GM19043 (cell line): ENCODE measurements around the gene PSMD13.
"Not testable (repeated sequence)": the region's sequence is repeated elsewhere in the genome, so short reads cannot be mapped to it uniquely, and the experiment has no call there.

Experiments
- ATAC-seq: cut with Tn5 transposase; IDR thresholded peaks from one replicate; pipeline ENCODE4 v1.9.1; 2021; ENCODE audit warnings: low read depth; ENCODE audit not compliant: unreplicated experiment

PSMD13 gene

DNA sequence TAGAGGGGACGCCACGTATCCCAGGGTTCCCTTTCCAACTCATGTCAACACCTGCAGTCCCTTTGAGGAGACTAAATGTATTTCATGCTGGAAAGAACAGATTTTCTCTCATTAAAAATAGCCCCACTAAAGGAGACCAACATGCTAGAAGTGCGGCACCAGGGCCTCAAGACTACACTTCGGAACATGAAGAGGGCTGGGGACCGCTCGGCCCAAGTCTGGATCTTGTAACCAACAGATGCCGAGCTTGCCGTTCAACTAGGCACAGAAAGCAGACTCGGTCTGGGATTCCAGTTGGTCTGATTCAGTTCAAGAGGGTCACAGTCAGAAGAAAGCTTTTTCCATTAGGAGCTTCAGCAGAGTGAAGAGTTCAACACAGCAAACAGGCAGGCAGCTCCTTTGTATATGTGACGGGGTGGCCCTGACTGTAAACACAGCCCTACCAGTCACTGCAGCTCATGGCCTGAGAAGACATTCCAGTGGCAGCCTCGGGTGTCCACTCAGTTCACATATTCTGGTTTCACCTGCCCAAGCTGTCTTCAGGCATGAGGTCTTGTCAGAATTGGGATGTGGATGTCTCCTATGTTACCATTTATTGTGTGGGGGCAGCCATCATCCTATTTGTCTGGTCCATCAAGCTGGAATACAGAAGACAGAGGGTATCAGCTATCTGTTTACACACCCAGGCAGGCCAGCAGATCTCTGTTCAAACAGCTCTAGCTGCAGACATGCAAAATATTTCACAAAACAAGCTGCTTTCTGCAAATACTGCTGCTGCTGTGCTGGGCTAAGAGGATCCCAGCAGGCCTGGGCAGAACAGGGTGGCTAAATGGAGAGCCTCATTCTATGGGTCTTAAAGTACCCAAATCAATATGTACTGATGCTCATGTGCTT, 20.4 kb upstream of the PSMD13 start:
- no peak for ATAC-seq

GRCh38 chr11:217704-218103, 19.1 kb upstream of the PSMD13 start:
- no peak for ATAC-seq

DNA sequence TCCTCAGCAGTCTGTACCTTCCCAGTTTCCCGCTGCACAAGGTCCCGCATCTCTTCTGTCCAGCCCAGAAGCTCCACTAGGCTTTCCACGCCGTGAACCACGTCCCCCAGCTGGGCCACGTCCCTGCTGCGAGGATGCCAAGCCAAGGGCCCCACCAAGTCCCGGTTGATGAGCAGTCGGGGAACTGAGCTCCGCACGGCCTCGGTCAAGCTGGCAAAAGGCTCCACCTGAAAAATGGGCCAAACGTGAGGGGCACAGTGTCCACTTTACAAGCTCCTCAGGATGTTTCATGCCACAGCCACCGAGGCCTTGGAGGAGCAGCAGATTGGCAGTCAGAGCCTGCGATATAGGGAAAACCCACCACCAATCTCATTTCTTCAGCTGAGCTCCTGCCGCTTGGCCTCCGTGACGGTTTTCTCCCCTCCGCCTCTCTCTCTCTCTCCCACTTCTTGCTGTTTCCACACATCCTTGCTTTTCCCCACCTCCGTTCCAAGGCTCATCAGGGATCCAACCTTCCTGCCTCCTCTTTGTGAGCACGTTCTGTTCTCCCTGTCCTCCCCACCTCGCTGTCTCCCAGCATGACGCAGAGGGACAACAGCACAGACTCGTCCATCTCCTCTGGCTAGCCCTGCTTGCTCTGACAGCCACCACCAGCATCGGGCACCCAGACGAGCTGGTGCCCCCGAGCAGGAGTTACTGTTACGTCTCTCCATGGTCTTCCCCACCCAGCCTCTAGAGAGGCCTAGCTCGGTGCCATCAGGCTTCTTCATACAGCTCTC, 17.8 kb upstream of the PSMD13 start:
- ATAC-seq, result no peak

GRCh38 chr11:220641-221215, 16.0 kb upstream of the PSMD13 start:
- ATAC-seq, result not testable (repeated sequence)

- no peak for ATAC-seq
Observed at GRCh38 chr11:221539-221938, 15.2 kb upstream of the PSMD13 start.

DNA sequence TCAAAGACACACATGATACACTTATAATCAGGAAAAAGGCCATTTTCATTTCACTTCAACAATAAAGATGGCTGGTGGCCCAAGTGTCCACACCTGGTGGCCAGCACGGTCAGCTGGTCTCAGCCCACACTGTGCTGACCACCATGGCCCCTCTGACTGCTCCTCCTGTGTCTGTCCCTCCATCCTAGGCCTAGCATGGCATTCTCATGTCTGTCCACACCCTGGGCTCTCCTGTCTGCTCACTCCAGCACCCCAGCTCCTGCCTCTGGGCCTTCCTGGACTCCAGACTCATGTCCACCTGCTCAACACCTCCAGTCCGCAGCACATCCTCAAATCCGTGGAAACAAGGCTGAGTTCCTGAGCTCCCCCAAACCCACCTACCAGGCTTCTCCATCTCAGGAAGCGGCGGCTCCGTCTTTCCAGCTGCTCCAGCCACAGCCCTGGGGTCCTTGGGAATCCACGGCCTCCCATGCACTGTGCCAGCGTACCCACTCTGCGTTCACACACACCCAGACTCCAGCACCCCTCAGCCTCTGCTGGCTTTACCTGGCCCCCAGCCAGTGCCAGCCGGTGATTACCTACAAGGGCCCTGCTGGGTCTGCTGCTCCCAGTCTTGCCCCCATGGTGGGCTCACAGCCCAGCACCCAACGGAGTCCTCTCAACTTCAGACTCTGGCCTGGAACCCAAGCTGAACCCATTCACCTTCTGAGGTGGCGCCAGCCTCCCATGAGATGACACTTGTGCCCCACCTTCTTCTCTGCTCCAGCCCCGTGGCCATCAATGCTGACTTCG, 14.6 kb upstream of the PSMD13 start:
- ATAC-seq, result no peak

DNA sequence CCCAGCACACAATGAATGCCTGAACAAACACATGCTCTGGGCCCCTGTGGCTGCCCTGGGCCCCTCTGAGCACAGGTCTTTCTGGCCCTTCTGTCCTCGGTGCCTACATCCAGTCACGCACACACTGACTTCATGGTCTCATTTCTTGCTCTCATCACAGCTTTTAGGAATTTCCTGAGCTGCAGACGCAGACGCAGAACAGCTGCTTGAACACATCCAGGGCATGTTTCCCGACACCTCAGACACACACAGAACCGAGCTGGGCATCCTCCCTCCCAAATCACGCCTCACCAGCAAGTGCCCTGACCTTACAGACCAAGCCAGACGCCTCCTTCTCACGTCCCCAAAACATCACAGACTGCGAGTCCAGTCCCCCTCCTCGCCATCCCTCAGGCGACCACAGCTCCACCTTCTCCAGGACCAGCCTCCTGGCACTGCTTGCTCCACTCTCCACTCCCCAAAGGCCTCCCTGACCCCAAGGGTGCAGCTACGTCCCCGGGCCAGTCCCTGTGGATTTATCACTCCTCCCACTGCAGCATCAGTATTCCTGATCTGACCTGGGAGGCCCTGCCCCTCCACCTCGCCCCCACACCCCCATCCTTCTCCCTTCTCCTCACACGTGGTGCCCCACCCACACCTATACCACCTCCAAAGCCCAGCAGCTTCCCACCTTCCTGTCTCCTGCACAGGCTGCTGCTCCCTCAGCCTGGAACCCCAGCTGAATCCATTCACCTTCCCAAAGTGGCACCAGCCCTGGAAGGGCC, 13.6 kb upstream of the PSMD13 start:
- no peak for ATAC-seq

DNA sequence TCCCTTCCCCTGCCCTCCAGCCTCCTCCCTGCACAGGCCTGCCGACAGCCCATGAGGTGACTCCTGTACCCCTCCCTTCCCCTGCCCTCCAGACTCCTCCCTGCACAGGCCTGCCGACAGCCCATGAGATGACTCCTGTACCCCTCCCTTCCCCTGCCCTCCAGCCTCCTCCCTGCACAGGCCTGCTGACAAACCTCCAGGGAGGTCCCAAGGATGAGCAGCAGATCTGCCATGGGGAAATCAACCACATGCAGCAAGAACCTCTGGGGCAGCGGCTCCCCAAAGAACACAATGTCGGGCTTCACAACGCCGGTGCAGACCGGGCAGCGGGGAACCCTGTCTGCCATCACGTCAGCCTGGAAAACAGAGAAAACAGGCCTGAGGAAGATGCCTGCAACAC, 12.9 kb upstream of the PSMD13 start:
- no peak for ATAC-seq

DNA sequence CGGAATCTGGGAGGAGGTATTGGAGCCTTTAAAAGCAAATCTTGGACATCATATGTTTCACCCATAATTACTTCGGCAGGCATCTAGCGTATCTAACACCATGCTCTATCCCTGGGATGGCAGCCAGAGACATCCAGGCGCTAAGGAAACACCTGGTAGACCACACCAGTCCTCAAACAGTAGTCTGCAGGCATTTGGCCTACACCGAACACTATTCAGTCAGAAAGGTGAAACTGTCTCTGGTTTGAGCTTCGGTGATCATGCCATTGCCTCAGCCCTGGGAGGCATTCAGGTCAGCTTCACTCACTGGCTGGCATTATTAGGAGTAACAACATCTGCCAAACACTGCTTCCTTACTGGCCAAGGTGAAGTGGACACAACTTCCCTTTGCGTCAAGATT, 12.4 kb upstream of the PSMD13 start:
- ATAC-seq, result no peak

DNA sequence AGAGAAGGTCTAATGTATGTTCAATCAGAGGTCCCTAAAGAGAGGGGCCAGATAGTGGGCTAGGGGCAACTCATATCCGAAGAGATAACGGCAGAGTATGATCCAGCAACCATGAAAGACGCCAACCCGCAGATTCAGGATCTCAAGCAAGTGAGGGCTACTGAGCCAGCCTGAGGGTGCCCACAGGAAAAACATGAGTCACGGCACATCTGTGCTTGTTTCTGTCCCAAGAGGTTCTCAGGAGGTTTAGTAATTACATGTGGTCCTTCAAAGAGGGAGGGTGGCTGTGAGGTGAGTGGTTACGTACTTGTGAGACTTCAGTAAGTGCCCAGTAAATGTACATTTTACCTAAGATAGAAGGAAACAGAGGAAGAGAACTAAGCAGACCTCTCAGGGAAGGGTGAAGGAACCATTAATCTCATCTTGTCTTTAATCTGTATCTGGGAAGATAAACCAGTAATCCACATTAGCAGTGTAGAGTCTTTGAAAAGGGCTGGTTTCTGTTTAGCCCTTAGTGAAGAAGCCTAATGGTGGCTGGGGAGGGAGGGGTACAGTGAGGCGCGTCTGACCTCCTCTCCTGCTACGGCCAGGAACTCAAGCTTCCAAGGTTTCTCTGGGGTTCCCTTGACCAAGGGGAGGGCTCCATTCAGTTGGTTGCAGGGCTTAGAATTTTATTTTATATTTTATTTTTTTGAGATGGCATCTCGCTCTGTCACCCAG, 10.9 kb upstream of the PSMD13 start:
- no peak for ATAC-seq

- no peak for ATAC-seq
Observed at GRCh38 chr11:227824-228379, 8.9 kb upstream of the PSMD13 start.

- no peak for ATAC-seq
Observed at GRCh38 chr11:230431-230830, 6.3 kb upstream of the PSMD13 start.

GRCh38 chr11:232783-233565, 3.8 kb upstream of the PSMD13 start:
- no peak for ATAC-seq

DNA sequence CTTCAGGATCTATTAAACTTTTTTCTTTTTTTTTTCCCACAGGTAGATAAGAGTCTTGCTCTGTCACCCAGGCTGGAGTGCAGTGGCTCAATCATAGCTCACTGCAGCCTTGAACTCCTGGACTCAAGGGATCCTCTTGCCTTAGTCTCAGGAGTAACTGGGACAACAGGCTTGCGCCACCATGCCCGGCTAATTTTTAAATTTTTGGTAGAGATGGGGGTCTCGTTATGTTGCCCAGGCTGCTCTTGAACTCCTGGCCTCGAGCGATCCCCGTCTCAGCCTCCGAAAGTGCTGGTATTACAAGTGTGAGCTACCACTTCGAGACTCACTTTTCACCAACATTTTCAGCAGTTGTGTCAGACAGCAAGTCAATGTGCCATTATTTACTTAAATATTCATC, 1.6 kb upstream of the PSMD13 start:
- ATAC-seq, result no peak

GRCh38 chr11:235609-235996, 1.2 kb upstream of the PSMD13 start:
- ATAC-seq, result peak; percentile 7

DNA sequence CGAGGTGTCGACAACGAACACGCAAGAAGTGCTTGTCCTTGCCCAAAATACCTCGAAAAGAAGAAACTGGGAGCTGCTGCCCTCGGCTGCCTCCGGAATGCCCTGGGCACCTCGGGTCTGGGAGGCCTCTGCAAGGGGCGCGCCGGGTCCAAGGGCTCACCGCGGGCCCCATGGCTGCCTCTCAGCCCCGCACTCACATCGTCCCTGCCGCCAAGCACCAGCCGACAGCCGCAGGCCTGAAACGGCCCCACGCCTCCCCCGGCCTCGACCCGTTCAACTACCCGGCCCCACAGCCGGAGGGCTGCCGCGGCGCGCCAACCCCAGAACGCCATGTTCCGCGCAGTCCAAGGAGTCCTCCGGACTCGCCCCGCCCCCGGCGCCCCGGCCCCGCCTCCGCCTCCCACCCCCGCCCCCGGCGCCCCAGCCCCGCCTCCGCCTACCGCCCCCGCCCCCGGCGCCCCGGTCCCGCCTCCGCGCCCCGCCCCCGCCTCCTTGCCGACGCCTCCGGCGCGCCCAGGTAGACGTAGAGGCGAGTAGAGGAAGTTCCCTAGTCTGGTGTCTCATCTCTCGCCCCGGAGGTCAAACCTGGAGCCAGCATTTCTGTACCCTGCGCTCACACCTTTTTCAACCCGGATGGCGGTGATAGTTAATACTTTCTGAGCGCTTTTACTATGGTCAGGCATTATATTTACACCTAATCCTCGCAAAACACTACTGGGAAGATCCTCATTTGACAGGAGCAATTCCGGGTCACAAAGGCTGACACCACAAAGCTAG, 591 bp upstream of the PSMD13 start, which contains the start of gene SIRT3:
Gene SIRT3, minus strand, starts transcription at position 346 of the 777 bp plus-strand sequence. Its CDS starts 14 bp downstream, at position 332.
- peak; percentile 76 for ATAC-seq

GRCh38 chr11:238346-238745, 1.6 kb downstream of the PSMD13 start:
- ATAC-seq, result not testable (repeated sequence)
